ENCODE data around the gene IQUB.

IQUB gene

GRCh38 chr7:123472750-123473445 is 61.5 kb downstream of the IQUB start:
- no peak for DNase-seq (ENCODE audit: extremely low read depth, low read depth)
- H3K4me3 ChIP-seq (replicated peaks; ENCODE audit: low read depth, low read length): no peak overlapping the region
- no peak for TF ChIP-seq CTCF (IDR thresholded peaks at IDR 0.05; ENCODE audit: low read depth, low read length, missing control alignments)

- no peak for DNase-seq (ENCODE audit: extremely low read depth, low read depth)
- TF ChIP-seq CTCF (IDR thresholded peaks at IDR 0.05; ENCODE audit: low read depth, low read length, missing control alignments): no peak
- H3K4me3 ChIP-seq (replicated peaks; ENCODE audit: low read depth, low read length): no peak overlapping the region
Observed at GRCh38 chr7:123472327-123472726, 62.1 kb downstream of the IQUB start.

GRCh38 chr7:123468303-123468702 is 66.1 kb downstream of the IQUB start:
- no peak overlapping the region for H3K4me3 ChIP-seq (replicated peaks; ENCODE audit: low read depth, low read length)
- TF ChIP-seq CTCF (IDR thresholded peaks at IDR 0.05; ENCODE audit: low read depth, low read length, missing control alignments): no peak
- no peak for DNase-seq (ENCODE audit: extremely low read depth, low read depth)

- no peak overlapping the region for H3K4me3 ChIP-seq (replicated peaks; ENCODE audit: low read depth, low read length)
- no peak for TF ChIP-seq CTCF (IDR thresholded peaks at IDR 0.05; ENCODE audit: low read depth, low read length, missing control alignments)
- no peak for DNase-seq (ENCODE audit: extremely low read depth, low read depth)
Observed at GRCh38 chr7:123463890-123464289, 70.5 kb downstream of the IQUB start.

GRCh38 chr7:123460616-123461015 is 73.8 kb downstream of the IQUB start:
- DNase-seq (ENCODE audit: extremely low read depth, low read depth): no peak
- no peak for TF ChIP-seq CTCF (IDR thresholded peaks at IDR 0.05; ENCODE audit: low read depth, low read length, missing control alignments)
- no peak overlapping the region for H3K4me3 ChIP-seq (replicated peaks; ENCODE audit: low read depth, low read length)

- no peak overlapping the region for H3K4me3 ChIP-seq (replicated peaks; ENCODE audit: low read depth, low read length)
- DNase-seq (ENCODE audit: extremely low read depth, low read depth): no peak
- TF ChIP-seq CTCF (IDR thresholded peaks at IDR 0.05; ENCODE audit: low read depth, low read length, missing control alignments): no peak
Observed at GRCh38 chr7:123455965-123456470, 78.4 kb downstream of the IQUB start.

Data from HFF-Myc (cell line).